Measurements from ENCODE around the gene HOXC10. TPM values are rescaled to one million over a fixed set of nuclear protein-coding genes. Genes with fewer than 3 reads are reported as not detected.

Gene HOXC10
- total RNA-seq, 4 donors from 2014 or later: not detected

DNA sequence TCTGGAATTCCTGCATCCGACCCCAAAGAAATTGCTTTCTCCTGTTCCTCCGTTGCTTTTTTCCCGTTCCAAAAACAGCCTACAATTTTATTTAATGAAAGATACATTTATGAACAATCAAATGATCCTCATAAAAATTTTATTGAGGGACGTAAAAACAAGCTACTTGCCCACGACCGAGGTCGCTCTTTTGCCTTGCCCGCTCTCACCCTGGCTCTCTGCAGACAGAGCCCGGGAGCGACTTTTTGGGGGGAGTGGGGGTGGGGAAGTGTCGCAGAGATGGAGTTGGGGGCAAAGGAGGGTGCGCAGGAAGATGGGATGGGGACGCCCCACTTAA lies 13.9 kb downstream of the HOXC10 start:
- Histone ChIP-seq H3K36me3 (no peaks in the 10 kb centered on the region), H3K4me1 (peaks cover 18 to 38% (median 35%) of the 10 kb centered on the region in 4 donors), H3K4me3 (no peak overlapping the region), H3K27ac (no peak overlapping the region), H3K9me3 (no peaks in the 10 kb centered on the region), H3K27me3 (peaks cover 100% of the 10 kb centered on the region)
- WGBS, 2 donors (ENCODE audit: low coverage in 1 of 2): 12 to 16% methylated on average over 11 to 13 of the region's 13 CpGs
- TF ChIP-seq POLR2AphosphoS5 (IDR thresholded peaks at IDR 0.05) (no peak), POLR2A (IDR thresholded peaks at IDR 0.05) (no peak), EP300 (IDR thresholded peaks at IDR 0.05; ENCODE audit: low read depth) (no peak)
- TF ChIP-seq, protein P1, sequence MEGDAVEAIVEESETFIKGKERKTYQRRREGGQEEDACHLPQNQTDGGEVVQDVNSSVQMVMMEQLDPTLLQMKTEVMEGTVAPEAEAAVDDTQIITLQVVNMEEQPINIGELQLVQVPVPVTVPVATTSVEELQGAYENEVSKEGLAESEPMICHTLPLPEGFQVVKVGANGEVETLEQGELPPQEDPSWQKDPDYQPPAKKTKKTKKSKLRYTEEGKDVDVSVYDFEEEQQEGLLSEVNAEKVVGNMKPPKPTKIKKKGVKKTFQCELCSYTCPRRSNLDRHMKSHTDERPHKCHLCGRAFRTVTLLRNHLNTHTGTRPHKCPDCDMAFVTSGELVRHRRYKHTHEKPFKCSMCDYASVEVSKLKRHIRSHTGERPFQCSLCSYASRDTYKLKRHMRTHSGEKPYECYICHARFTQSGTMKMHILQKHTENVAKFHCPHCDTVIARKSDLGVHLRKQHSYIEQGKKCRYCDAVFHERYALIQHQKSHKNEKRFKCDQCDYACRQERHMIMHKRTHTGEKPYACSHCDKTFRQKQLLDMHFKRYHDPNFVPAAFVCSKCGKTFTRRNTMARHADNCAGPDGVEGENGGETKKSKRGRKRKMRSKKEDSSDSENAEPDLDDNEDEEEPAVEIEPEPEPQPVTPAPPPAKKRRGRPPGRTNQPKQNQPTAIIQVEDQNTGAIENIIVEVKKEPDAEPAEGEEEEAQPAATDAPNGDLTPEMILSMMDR (IDR thresholded peaks at IDR 0.05): no peak
- intact Hi-C loops (cut with DNase I; ENCODE audit: low total_unique reads) (no loop called here), in situ Hi-C loops (cut with MboI; ENCODE audit: low pct_ligation_motif_present in 1 of 4, low pct_unique_long_range_greater_than_20kb in 1 of 4, low sequenced_read_pairs in 3 of 4) (loop anchor here in 1 of 4 donors (25.0 kb wide), 1 partner anchor 212 kb away; no protein-coding TSS in a partner anchor)
- no peak for DNase-seq

DNA sequence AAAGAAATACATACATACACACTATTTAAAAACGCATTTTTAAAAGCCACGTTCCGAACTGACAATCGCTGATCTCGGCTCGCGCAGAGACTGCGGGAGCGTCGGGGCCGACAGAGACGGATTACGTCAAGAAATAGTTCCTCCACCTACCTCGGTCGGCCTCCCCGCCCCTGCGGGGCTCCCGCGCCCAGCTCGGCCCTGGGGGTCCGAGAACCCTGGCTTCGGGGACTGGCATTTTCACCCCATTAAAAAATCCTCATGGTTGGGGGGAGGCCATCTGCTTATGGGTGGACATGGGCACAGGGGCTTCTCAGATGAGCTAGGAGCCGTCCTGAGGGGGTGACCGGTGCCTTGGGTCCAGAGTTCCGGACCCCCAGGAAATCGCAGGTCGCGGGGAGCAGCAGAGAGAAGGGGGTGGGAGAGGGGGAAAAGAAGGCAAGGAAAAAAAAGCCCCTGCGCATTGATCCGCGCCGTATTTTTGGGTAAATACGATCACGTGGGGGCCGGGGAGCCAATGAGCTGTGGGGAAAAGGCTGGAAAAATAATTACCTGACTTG lies 14.7 kb downstream of the HOXC10 start:
- H3K4me1 ChIP-seq: peaks cover 15 to 30% (median 27%) of the 10 kb centered on the region in 4 donors
- no peak for DNase-seq
- in situ Hi-C loops (cut with MboI; ENCODE audit: low pct_ligation_motif_present in 1 of 4, low pct_unique_long_range_greater_than_20kb in 1 of 4, low sequenced_read_pairs in 3 of 4) (loop anchor here in 1 of 4 donors (25.0 kb wide), 1 partner anchor 212 kb away; no protein-coding TSS in a partner anchor), intact Hi-C loops (cut with DNase I; ENCODE audit: low total_unique reads) (no loop called here)
- WGBS, 2 donors (ENCODE audit: low coverage in 1 of 2): 15% methylated on average over 35 of the region's 35 CpGs; no CpG with 5 or more reads in 1 of the 2 donors
- H3K9me3 ChIP-seq: no peaks in the 10 kb centered on the region
- H3K27ac ChIP-seq: peak overlapping the region in 1 of 4 donors; percentile 26
- H3K36me3 ChIP-seq: no peaks in the 10 kb centered on the region
- TF ChIP-seq, protein P1 (IDR thresholded peaks at IDR 0.05): no peak
- no peak for TF ChIP-seq POLR2AphosphoS5 (IDR thresholded peaks at IDR 0.05)
- TF ChIP-seq POLR2A (IDR thresholded peaks at IDR 0.05): no peak
- no peak for TF ChIP-seq EP300 (IDR thresholded peaks at IDR 0.05; ENCODE audit: low read depth)
- peaks cover 100% of the 10 kb centered on the region for H3K27me3 ChIP-seq
- H3K4me3 ChIP-seq: peak overlapping the region in 1 of 4 donors; percentile 25

DNA sequence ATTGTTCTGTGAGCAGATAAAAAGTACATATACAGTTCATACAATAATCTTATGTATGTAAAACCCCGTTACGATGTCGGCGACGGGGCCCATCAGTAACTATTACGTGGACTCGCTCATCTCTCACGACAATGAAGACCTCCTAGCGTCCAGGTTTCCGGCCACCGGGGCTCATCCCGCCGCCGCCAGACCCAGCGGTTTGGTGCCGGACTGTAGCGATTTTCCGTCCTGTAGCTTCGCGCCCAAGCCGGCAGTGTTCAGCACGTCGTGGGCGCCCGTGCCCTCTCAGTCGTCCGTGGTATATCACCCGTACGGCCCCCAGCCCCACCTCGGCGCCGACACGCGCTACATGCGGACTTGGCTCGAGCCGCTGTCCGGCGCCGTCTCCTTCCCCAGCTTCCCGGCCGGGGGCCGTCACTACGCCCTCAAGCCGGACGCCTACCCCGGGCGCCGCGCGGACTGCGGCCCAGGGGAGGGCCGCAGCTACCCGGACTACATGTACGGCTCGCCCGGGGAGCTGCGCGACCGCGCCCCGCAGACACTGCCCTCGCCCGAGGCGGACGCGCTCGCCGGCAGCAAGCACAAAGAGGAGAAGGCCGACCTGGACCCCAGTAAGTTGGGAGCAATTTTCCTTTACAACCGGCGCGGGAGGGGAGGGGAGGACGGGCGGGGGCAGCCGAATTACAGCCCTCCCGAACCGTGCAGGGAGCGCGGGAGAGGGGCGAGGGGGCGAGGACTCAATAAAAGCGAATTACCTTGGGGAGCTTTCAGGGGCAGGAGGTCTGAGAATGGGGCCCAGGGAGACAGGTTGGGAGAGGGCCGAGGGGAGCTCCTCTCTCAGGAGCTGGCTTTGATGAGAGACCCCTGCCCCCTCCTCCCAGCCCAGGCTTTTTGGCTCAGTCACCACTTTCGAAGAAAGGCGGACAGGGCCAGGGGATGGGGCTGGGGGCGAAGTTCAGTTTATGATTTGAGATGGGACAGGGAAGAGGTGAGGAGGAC lies 15.5 kb downstream of the HOXC10 start, which contains the start of gene HOXC9:
HOXC9 (plus strand) TSS at position 46 of the 999 bp plus-strand sequence; CDS start at position 74, 28 bp downstream.
- WGBS, 2 donors (ENCODE audit: low coverage in 1 of 2): 13% methylated on average over 54 of the region's 87 CpGs; no CpG with 5 or more reads in 1 of the 2 donors
- Histone ChIP-seq H3K4me3 (peak within 1 kb of the TSS in 3 of 4 donors; percentile 2 to 25 (median 22)), H3K9me3 (no peaks in the 10 kb centered on the region), H3K27ac (peak within 1 kb of the TSS in 1 of 4 donors; percentile 26), H3K36me3 (no peaks in the 10 kb centered on the region), H3K4me1 (peaks cover 7 to 23% (median 19%) of the 10 kb centered on the region in 4 donors), H3K27me3 (peaks cover 100% of the 10 kb centered on the region)
- in situ Hi-C loops (cut with MboI; ENCODE audit: low pct_ligation_motif_present in 1 of 4, low pct_unique_long_range_greater_than_20kb in 1 of 4, low sequenced_read_pairs in 3 of 4) (no loop called here), intact Hi-C loops (cut with DNase I; ENCODE audit: low total_unique reads) (no loop called here)
- DNase-seq: no peak
- TF ChIP-seq POLR2A (IDR thresholded peaks at IDR 0.05) (no peak), POLR2AphosphoS5 (IDR thresholded peaks at IDR 0.05) (no peak), EP300 (IDR thresholded peaks at IDR 0.05; ENCODE audit: low read depth) (no peak)
- TF ChIP-seq, protein P1 (IDR thresholded peaks at IDR 0.05): no peak

Data from transverse colon (tissue), 4 donors.